WTC11 (cell line): Measurements from ENCODE around the gene CUL1.

Experiments used
- NFE2L1 ChIP-seq: sonication (generic); formaldehyde crosslinking; IDR thresholded peaks from 2 replicates; pipeline ENCODE4 v1.8.1; 2023; ENCODE audit warnings: missing genetic modification reagents
- ZBTB21 ChIP-seq: sonication (generic); formaldehyde crosslinking; IDR thresholded peaks from 2 replicates; pipeline ENCODE4 v1.8.1; 2023; ENCODE audit warnings: mild to moderate bottlenecking, missing genetic modification reagents, borderline replicate concordance

DNA sequence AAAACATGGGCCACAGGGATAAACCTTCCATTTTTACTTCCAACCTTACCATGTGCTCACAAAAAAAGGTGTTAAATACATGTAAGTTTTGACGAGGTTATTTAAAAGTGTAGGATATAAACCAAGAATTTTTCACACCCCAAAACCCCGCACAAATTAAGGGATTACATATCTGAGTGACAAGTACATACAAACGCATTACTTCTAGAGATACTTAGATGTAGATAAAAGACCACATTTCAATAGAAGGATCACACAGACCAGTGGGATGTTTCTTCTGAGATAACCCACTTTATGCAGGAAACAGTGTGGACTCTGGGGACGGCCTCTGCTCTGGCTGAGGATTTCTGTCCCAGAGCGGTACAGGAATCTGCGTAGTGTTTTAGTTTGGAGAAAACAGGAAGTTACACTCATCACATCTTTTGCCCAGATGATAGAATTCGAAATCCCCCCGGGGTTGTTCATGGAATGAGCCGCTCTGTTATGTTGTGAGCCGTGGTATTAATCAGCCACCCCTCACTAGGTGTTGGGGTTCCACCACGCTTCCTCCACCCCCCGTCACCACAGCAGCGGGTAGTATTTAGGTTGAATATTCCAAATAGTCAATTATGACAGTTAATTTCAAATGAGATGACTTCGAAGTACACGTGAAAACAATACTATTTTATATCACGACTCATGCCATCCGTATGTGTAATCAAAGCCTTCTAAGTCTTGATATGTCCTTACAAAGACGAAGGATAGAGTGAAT lies 1.3 kb upstream of the CUL1 start:
- TF ChIP-seq NFE2L1 (CRISPR knock-in tag) (no peak), ZBTB21 (no peak)
